ENCODE data around the gene ZMIZ1. TPM values are rescaled to one million over a fixed set of nuclear protein-coding genes. Genes with fewer than 3 reads are reported as not detected.

Gene ZMIZ1
- total RNA-seq, 1 experiment from 2014 or later: 42.3 TPM

DNA sequence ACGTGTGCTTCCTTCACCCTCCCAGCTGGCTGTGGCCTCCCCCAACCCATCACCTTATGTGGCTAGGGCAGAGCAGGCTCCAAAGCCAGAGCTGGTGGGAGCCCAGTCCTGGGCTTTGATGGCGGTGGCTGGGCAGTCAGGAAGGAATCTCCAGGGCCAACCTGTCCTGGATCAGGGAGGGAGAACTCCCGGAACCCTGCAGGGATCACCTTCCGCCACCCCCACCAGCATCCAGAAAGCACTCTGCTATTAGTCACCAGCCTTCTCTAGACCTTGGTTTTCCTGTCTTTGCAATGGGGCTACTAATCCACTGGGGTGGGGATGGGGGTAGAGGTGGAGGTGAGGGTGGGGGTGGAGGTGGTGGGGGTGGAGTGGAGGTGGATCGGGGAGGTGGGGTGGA is 139.0 kb downstream of the ZMIZ1 start:
- Mint-ChIP-seq H3K9me3 (ENCODE audit: unreplicated experiment) (no peaks in the 10 kb centered on the region), H3K27me3 (ENCODE audit: insufficient read depth, unreplicated experiment) (no peaks in the 10 kb centered on the region), H3K27ac (ENCODE audit: unreplicated experiment) (no peak overlapping the region), H3K4me1 (ENCODE audit: low read depth, unreplicated experiment) (peaks cover 6% of the 10 kb centered on the region), H3K4me3 (ENCODE audit: unreplicated experiment) (no peak overlapping the region), H3K36me3 (ENCODE audit: insufficient read depth, unreplicated experiment) (peaks cover 25% of the 10 kb centered on the region)
- H3K4me1 ChIP-seq: no peaks in the 10 kb centered on the region
- no TSS peak for BruUV-seq (replicated peaks)
- CTCF ChIA-PET: interaction anchor here (0.6 kb wide), 1 partner anchor 261 kb away, joined by 4 read pairs; no protein-coding TSS in a partner anchor
- H3K4me3 ChIP-seq (ENCODE audit: low read depth, low read length): no peak overlapping the region
- no peak for DNase-seq
- H3K27me3 ChIP-seq (replicated peaks; ENCODE audit: control insufficient read depth, insufficient read depth, low read length): no peaks in the 10 kb centered on the region
- TF ChIP-seq, protein P1, sequence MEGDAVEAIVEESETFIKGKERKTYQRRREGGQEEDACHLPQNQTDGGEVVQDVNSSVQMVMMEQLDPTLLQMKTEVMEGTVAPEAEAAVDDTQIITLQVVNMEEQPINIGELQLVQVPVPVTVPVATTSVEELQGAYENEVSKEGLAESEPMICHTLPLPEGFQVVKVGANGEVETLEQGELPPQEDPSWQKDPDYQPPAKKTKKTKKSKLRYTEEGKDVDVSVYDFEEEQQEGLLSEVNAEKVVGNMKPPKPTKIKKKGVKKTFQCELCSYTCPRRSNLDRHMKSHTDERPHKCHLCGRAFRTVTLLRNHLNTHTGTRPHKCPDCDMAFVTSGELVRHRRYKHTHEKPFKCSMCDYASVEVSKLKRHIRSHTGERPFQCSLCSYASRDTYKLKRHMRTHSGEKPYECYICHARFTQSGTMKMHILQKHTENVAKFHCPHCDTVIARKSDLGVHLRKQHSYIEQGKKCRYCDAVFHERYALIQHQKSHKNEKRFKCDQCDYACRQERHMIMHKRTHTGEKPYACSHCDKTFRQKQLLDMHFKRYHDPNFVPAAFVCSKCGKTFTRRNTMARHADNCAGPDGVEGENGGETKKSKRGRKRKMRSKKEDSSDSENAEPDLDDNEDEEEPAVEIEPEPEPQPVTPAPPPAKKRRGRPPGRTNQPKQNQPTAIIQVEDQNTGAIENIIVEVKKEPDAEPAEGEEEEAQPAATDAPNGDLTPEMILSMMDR (IDR thresholded peaks at IDR 0.05; ENCODE audit: insufficient read depth in 1 of 2, low read depth in 1 of 2, low read length in 1 of 2, severe bottlenecking in 1 of 2, unreplicated experiment in 1 of 2): no peak
- peaks cover 6% of the 10 kb centered on the region for H3K36me3 ChIP-seq (ENCODE audit: control insufficient read depth, insufficient read depth, low read length)
- intact Hi-C loops (cut with micrococcal nuclease; ENCODE audit: unreplicated experiment): no loop called here
- POLR2A ChIA-PET: no interaction called here
- H3K9me3 ChIP-seq: no peaks in the 10 kb centered on the region

DNA sequence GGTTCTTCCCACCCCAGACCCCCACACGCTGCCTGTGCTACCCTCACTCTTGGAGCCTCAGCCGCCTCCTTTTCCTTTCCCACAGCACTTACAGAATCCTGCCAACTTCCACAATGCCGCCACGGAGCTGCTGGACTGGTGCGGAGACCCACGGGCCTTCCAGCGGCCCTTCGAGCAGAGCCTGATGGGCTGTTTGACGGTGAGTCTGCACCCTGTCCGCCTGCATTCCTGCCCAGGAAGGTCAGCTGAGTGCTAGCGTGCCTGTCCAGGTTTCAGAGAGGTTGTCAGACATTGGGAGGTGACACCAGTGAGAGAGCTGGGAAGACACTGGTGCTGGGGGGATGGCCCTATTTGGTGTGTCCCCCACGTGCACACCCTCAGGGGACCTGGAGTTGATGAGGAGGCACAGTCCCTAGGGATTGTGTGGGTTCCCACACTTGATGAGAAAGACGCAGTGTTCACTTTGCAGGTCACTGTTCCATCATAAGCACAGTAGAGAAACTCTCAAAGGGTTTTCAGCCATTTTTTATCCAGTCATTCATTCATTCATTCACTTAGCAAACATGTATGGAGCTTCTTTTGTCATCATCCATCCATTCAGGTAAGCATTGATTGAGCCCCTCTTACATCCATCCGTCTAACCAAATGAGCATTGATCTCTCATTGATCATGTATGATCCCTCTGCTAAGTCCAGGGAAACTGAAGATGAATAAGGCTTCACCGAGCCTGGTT is 139.7 kb downstream of the ZMIZ1 start:
- Mint-ChIP-seq H3K4me3 (ENCODE audit: unreplicated experiment) (no peak overlapping the region), H3K36me3 (ENCODE audit: insufficient read depth, unreplicated experiment) (peaks cover 20% of the 10 kb centered on the region), H3K27ac (ENCODE audit: unreplicated experiment) (peak overlapping the region; percentile 33), H3K9me3 (ENCODE audit: unreplicated experiment) (no peaks in the 10 kb centered on the region), H3K4me1 (ENCODE audit: low read depth, unreplicated experiment) (peaks cover 3% of the 10 kb centered on the region), H3K27me3 (ENCODE audit: insufficient read depth, unreplicated experiment) (no peaks in the 10 kb centered on the region)
- TF ChIP-seq, protein P1 (IDR thresholded peaks at IDR 0.05; ENCODE audit: insufficient read depth in 1 of 2, low read depth in 1 of 2, low read length in 1 of 2, severe bottlenecking in 1 of 2, unreplicated experiment in 1 of 2): no peak
- intact Hi-C loops (cut with micrococcal nuclease; ENCODE audit: unreplicated experiment): no loop called here
- POLR2A ChIA-PET: interaction anchor here (0.5 kb wide), 1 partner anchor 32 kb away, joined by 3 read pairs; no protein-coding TSS in a partner anchor
- H3K4me1 ChIP-seq: no peaks in the 10 kb centered on the region
- CTCF ChIA-PET: no interaction called here
- BruUV-seq (replicated peaks): no TSS peak
- peaks cover 4% of the 10 kb centered on the region for H3K36me3 ChIP-seq (ENCODE audit: control insufficient read depth, insufficient read depth, low read length)
- H3K27me3 ChIP-seq (replicated peaks; ENCODE audit: control insufficient read depth, insufficient read depth, low read length): no peaks in the 10 kb centered on the region
- no peaks in the 10 kb centered on the region for H3K9me3 ChIP-seq
- H3K4me3 ChIP-seq (ENCODE audit: low read depth, low read length): no peak overlapping the region
- no peak for DNase-seq

DNA sequence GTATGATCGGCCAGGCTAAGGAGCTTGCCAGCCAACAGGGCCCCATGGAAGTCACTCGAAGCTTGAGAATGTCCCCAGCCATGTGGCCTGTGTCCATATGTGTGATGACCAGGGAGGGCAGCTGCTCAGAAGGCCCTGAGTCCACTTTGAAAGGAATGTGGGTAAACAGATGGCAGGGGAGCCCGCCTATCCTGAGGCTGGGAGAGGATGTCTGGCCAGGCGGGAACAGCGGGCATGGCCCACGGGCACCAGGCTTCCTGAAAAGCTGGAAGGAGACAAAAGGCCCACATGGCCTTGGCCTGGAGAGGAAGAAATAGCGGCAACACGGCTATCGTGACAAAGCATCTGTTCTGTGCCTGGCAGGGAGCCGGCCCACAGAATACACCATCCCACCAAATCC is 140.6 kb downstream of the ZMIZ1 start:
- Mint-ChIP-seq H3K36me3 (ENCODE audit: insufficient read depth, unreplicated experiment) (peaks cover 17% of the 10 kb centered on the region), H3K27ac (ENCODE audit: unreplicated experiment) (no peak overlapping the region), H3K4me1 (ENCODE audit: low read depth, unreplicated experiment) (no peaks in the 10 kb centered on the region), H3K27me3 (ENCODE audit: insufficient read depth, unreplicated experiment) (no peaks in the 10 kb centered on the region), H3K9me3 (ENCODE audit: unreplicated experiment) (no peaks in the 10 kb centered on the region), H3K4me3 (ENCODE audit: unreplicated experiment) (no peak overlapping the region)
- DNase-seq: no peak
- POLR2A ChIA-PET: no interaction called here
- Histone ChIP-seq H3K4me1 (no peaks in the 10 kb centered on the region), H3K9me3 (no peaks in the 10 kb centered on the region), H3K36me3 (ENCODE audit: control insufficient read depth, insufficient read depth, low read length) (peaks cover 6% of the 10 kb centered on the region), H3K4me3 (ENCODE audit: low read depth, low read length) (no peak overlapping the region), H3K27me3 (replicated peaks; ENCODE audit: control insufficient read depth, insufficient read depth, low read length) (no peaks in the 10 kb centered on the region)
- TF ChIP-seq, protein P1 (IDR thresholded peaks at IDR 0.05; ENCODE audit: insufficient read depth in 1 of 2, low read depth in 1 of 2, low read length in 1 of 2, severe bottlenecking in 1 of 2, unreplicated experiment in 1 of 2): no peak
- intact Hi-C loops (cut with micrococcal nuclease; ENCODE audit: unreplicated experiment): no loop called here
- no TSS peak for BruUV-seq (replicated peaks)
- CTCF ChIA-PET: no interaction called here

Measured in Caco-2 (cell line).